Brain microvascular endothelial cell (primary cell): ENCODE results near the gene MINK1.

Source experiments
- DNase-seq: peaks from one replicate; pipeline ENCODE4 v3.0.0-alpha.2; 2020
- H3K27ac ChIP-seq: fragments of 250-450 bp; sonication (Bioruptor Pico); 2 replicates; pipeline ENCODE4 v1.5.1; 2020; ENCODE audit warnings: mild to moderate bottlenecking, moderate library complexity
- H3K27me3 ChIP-seq: fragments of 250-450 bp; sonication (Bioruptor Pico); replicated peaks from 2 replicates; pipeline ENCODE4 v1.5.1; 2020; ENCODE audit warnings: mild to moderate bottlenecking
- H3K36me3 ChIP-seq: fragments of 250-450 bp; sonication (Bioruptor Pico); replicated peaks from 2 replicates; pipeline ENCODE4 v1.5.1; 2020; ENCODE audit warnings: mild to moderate bottlenecking
- H3K4me3 ChIP-seq: 2 replicates; pipeline ENCODE4 v1.5.1; 2011; ENCODE audit warnings: low read depth, mild to moderate bottlenecking, control low read depth, low read length, moderate library complexity
- in situ Hi-C: cut with HindIII; loops from 2 replicates; pipeline ENCODE4 v1.10.0; 2017; ENCODE audit warnings: low sequenced_read_pairs, low pct_ligation_motif_present
- TF ChIP-seq, protein P1 (sequence below): IDR thresholded peaks from 2 replicates; pipeline ENCODE4 v1.5.1; 2011; ENCODE audit warnings: low read depth, mild to moderate bottlenecking, moderate library complexity, low read length, control low read depth, inconsistent platforms; ENCODE audit errors: missing control alignments

Gene MINK1

DNA sequence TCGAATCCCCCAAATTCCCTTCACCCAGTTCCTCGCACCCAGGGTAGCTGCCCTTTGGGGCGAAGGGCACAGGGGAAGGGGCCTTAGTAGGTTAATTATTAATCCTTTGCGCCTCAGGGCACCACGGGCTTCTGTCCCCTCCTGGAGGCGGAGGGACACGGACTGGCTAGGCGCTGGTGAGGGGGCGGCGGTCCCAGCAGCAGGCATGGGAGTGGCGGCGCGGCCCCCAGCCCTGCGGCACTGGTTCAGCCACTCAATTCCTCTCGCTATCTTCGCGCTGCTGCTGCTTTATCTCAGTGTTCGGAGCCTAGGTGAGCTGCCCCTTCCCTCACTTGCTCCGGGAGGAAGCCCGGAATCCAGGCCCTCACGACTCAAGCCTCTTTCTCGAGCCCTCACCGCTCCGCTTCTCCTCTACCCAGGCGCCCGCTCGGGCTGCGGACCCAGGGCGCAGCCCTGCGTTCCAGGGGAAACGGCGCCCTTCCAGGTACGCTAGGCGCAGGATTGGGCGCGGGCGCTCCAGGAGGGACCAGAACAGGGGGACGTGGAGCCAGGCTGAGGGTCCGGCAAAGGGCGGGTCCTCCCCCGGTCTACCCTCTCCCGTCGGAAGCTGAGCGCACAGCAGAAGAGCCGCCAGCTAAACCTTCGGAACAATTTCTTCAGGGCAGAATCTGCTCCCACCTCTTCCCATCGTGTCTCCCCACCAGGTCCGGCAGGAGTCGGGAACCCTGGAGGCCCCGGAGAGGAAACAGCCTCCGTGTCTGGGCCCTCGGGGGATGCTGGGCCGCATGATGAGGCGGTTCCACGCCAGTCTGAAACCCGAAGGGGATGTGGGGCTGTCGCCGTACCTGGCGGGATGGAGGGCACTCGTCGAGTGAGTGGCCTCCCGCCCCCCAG, 44.1 kb upstream of the MINK1 start, which contains the start of gene GLTPD2:
Gene GLTPD2, plus strand, starts transcription at position 158 of the 894 bp plus-strand sequence. Its CDS starts 48 bp downstream, at position 206.
- DNase-seq, result no peak
- Histone ChIP-seq H3K4me3 (peak within 1 kb of the TSS; percentile 57), H3K36me3 (no peaks in the 10 kb centered on the region), H3K27ac (peak within 1 kb of the TSS; percentile 70), H3K27me3 (peaks cover 4% of the 10 kb centered on the region)
- in situ Hi-C loops, result no loop called here
- TF ChIP-seq, protein P1, sequence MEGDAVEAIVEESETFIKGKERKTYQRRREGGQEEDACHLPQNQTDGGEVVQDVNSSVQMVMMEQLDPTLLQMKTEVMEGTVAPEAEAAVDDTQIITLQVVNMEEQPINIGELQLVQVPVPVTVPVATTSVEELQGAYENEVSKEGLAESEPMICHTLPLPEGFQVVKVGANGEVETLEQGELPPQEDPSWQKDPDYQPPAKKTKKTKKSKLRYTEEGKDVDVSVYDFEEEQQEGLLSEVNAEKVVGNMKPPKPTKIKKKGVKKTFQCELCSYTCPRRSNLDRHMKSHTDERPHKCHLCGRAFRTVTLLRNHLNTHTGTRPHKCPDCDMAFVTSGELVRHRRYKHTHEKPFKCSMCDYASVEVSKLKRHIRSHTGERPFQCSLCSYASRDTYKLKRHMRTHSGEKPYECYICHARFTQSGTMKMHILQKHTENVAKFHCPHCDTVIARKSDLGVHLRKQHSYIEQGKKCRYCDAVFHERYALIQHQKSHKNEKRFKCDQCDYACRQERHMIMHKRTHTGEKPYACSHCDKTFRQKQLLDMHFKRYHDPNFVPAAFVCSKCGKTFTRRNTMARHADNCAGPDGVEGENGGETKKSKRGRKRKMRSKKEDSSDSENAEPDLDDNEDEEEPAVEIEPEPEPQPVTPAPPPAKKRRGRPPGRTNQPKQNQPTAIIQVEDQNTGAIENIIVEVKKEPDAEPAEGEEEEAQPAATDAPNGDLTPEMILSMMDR, result peak; percentile 1

DNA sequence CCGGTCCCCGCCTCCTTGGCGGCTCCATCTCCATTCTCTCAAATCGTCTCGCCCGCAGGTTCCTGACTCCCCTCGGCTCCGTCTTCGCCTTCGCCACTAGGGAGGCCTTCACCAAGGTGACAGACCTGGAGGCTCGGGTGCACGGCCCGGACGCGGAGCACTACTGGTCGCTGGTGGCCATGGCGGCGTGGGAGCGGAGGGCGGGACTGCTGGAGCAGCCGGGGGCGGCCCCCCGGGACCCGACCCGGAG, 43.5 kb upstream of the MINK1 start:
- H3K4me3 ChIP-seq, result peak overlapping the region; percentile 57
- TF ChIP-seq, protein P1, result no peak
- H3K27ac ChIP-seq, result peak overlapping the region; percentile 70
- no peaks in the 10 kb centered on the region for H3K36me3 ChIP-seq
- H3K27me3 ChIP-seq, result peaks cover 4% of the 10 kb centered on the region
- no peak for DNase-seq
- in situ Hi-C loops, result no loop called here

DNA sequence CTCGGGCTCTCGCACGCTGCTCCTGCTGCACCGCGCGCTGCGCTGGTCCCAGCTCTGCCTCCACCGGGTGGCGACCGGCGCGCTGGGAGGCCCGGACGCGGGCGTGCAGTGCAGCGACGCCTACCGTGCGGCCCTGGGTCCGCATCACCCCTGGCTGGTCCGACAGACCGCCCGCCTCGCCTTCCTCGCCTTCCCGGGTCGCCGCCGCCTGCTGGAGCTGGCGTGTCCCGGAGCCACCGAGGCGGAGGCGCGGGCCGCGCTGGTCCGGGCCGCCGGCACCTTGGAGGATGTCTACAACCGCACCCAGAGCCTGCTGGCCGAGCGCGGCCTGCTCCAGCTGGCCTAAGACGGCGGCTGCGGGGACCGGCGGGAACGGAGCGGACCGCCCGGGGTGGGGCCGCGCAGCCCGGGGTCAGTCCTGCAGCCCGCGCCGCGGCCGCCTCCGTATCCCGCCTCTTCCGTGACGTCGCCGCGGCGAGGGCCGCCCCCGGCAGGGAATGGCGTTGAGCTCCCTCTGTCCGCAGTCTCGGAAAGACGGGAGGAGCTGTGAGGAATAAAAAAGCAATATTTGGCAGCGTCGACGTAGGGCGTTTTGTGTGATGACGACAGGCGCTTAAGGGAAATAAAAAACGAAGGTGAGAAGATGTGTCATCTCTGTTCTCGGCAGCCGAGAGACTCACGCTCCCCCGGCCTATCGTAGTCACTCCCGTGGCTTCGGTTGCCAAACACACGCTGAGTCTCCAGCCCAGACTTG, 43.0 kb upstream of the MINK1 start:
- in situ Hi-C loops, result no loop called here
- Histone ChIP-seq H3K27me3 (peaks cover 4% of the 10 kb centered on the region), H3K36me3 (no peaks in the 10 kb centered on the region), H3K27ac (peak overlapping the region; percentile 70), H3K4me3 (peak overlapping the region; percentile 57)
- peak; percentile 85 for DNase-seq
- TF ChIP-seq, protein P1, result peak; percentile 56

DNA sequence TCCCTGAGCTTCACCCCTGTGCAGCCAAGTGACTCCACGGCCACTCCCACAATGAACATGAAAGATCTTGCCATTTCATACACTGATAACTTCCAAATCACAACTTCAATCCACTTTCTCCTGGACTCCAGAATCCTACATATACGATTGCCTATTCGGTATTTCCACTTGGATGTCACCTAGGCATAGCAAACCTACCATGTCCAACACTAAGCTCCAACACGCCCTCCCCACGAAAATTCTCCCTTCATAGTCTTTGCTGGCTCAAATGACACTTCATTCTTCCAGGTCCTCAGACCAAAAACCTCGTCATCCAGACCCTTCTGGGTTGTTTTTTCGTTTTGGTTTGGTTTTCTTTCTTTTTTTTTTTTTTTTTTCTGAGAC, 42.4 kb upstream of the MINK1 start:
- H3K27ac ChIP-seq, result no peak overlapping the region
- no peak for DNase-seq
- no peaks in the 10 kb centered on the region for H3K36me3 ChIP-seq
- no peaks in the 10 kb centered on the region for H3K27me3 ChIP-seq
- in situ Hi-C loops, result no loop called here
- TF ChIP-seq, protein P1, result no peak
- peak overlapping the region; percentile 57 for H3K4me3 ChIP-seq

DNA sequence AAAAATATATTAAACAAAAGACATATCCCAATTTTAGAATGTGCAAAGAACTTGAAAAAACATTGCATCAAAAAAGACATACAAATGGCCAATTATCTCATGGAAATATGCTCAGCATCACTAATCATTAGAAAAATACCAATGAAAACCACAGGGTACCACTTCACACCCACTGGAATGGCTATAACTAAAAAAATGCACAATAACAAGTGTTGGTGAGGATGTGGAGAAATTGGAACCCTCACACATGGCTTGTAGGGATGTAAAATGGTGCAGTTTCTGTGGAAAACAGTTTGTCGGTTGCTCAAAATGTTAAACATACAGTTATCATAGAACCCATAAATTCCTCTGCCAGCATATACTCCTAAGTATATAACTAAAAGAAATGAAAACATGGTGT, 38.0 kb upstream of the MINK1 start:
- no peaks in the 10 kb centered on the region for H3K27me3 ChIP-seq
- TF ChIP-seq, protein P1, result no peak
- peaks cover 12% of the 10 kb centered on the region for H3K36me3 ChIP-seq
- no peak overlapping the region for H3K4me3 ChIP-seq
- DNase-seq, result no peak
- in situ Hi-C loops, result no loop called here
- no peak overlapping the region for H3K27ac ChIP-seq
